Activated naive CD8-positive, alpha-beta T cell treated with anti-CD3 and anti-CD28 coated beads, Interleukin-2, amount 10 ng/mL, durations not matched to agents 7 days and 5 days (primary cell): ENCODE data around the gene ACSL3. TPM values are rescaled to one million over a fixed set of nuclear protein-coding genes. Genes with fewer than 3 reads are reported as not detected.
"Not testable (repeated sequence)": the region's sequence is repeated elsewhere in the genome, so short reads cannot be mapped to it uniquely, and the experiment has no call there.

Experiments
- ATAC-seq: fragments of 150-1000 bp; cut with Tn5 transposase; one replicate; pipeline ENCODE4 v1.10.0; 2021; ENCODE audit warnings: low read depth, moderate library complexity
- POLR2A ChIA-PET: fragments of 350-600 bp; sonication (Branson Sonifier 250); formaldehyde crosslinking; loops from one replicate; lab custom pipeline; 2021; ENCODE audit warnings: antibody characterized with exemption; lab: Charles Lee
- DNase-seq: peaks from one replicate; pipeline ENCODE4 v3.0.0; 2021
- H3K27ac Mint-ChIP-seq: one replicate; pipeline ENCODE4 v1.8.0; 2022; ENCODE audit warnings: mild to moderate bottlenecking, mixed read lengths
- H3K27me3 Mint-ChIP-seq: one replicate; pipeline ENCODE4 v1.8.0; 2022; ENCODE audit warnings: mild to moderate bottlenecking, moderate library complexity, mixed read lengths
- H3K36me3 Mint-ChIP-seq: one replicate; pipeline ENCODE4 v1.8.0; 2021; ENCODE audit warnings: mild to moderate bottlenecking, mixed read lengths
- H3K4me1 Mint-ChIP-seq: one replicate; pipeline ENCODE4 v1.8.0; 2021; ENCODE audit warnings: mixed read lengths
- H3K4me3 Mint-ChIP-seq: one replicate; pipeline ENCODE4 v1.8.0; 2022; ENCODE audit warnings: mild to moderate bottlenecking, moderate library complexity, mixed read lengths
- H3K9me3 Mint-ChIP-seq: one replicate; pipeline ENCODE4 v1.8.0; 2021; ENCODE audit warnings: mixed read lengths
- total RNA-seq, 2 experiments: library from RNA; stranded (reverse); gene quantifications; one replicate each; pipeline ENCODE4 v1.2.3, GENCODE V29; 2021

The ACSL3 gene
- total RNA-seq, 2 experiments from 2014 or later, result 47.7 to 50.9 TPM

GRCh38 chr2:222973237-222973636, 112.4 kb downstream of the ACSL3 start:
- Mint-ChIP-seq H3K36me3 (no peaks in the 10 kb centered on the region), H3K4me1 (no peaks in the 10 kb centered on the region), H3K4me3 (no peak overlapping the region), H3K27ac (no peak overlapping the region), H3K9me3 (no peaks in the 10 kb centered on the region), H3K27me3 (peaks cover 11% of the 10 kb centered on the region)
- DNase-seq (no peak), ATAC-seq (no peak)
- POLR2A ChIA-PET, result no interaction called here

- Mint-ChIP-seq H3K4me3 (no peak overlapping the region), H3K4me1 (no peaks in the 10 kb centered on the region), H3K9me3 (no peaks in the 10 kb centered on the region), H3K36me3 (no peaks in the 10 kb centered on the region), H3K27me3 (peaks cover 8% of the 10 kb centered on the region), H3K27ac (no peak overlapping the region)
- POLR2A ChIA-PET, result no interaction called here
- DNase-seq (no peak), ATAC-seq (no peak)
Observed at GRCh38 chr2:222973733-222974132, 112.9 kb downstream of the ACSL3 start.

- POLR2A ChIA-PET, result no interaction called here
Observed at GRCh38 chr2:222976521-222977061, 115.8 kb downstream of the ACSL3 start.

GRCh38 chr2:222977121-222977520, 116.3 kb downstream of the ACSL3 start:
- H3K9me3 Mint-ChIP-seq, result no peaks in the 10 kb centered on the region
- DNase-seq (no peak), ATAC-seq (no peak)
- H3K4me3 Mint-ChIP-seq, result no peak overlapping the region
- no peaks in the 10 kb centered on the region for H3K36me3 Mint-ChIP-seq
- H3K27ac Mint-ChIP-seq, result no peak overlapping the region
- POLR2A ChIA-PET, result no interaction called here
- H3K4me1 Mint-ChIP-seq, result no peaks in the 10 kb centered on the region
- H3K27me3 Mint-ChIP-seq, result peaks cover 6% of the 10 kb centered on the region

More at GRCh38 chr2:222976521-222977061, 115.8 kb downstream of the ACSL3 start:
- H3K36me3 Mint-ChIP-seq, result no peaks in the 10 kb centered on the region
- H3K4me3 Mint-ChIP-seq, result no peak overlapping the region
- DNase-seq, result no peak
- no peak overlapping the region for H3K27ac Mint-ChIP-seq
- ATAC-seq, result no peak
- no peaks in the 10 kb centered on the region for H3K4me1 Mint-ChIP-seq
- H3K27me3 Mint-ChIP-seq, result peaks cover 6% of the 10 kb centered on the region
- H3K9me3 Mint-ChIP-seq, result no peaks in the 10 kb centered on the region

- DNase-seq (no peak), ATAC-seq (no peak)
- Mint-ChIP-seq H3K36me3 (no peaks in the 10 kb centered on the region), H3K27me3 (peaks cover 6% of the 10 kb centered on the region), H3K4me3 (no peak overlapping the region), H3K4me1 (peaks cover 3% of the 10 kb centered on the region), H3K9me3 (no peaks in the 10 kb centered on the region), H3K27ac (no peak overlapping the region)
- POLR2A ChIA-PET, result no interaction called here
Observed at GRCh38 chr2:222978850-222979249, 118.0 kb downstream of the ACSL3 start.

GRCh38 chr2:222979484-222979883, 118.6 kb downstream of the ACSL3 start:
- Mint-ChIP-seq H3K27me3 (peaks cover 9% of the 10 kb centered on the region), H3K27ac (no peak overlapping the region), H3K9me3 (no peaks in the 10 kb centered on the region), H3K4me3 (no peak overlapping the region), H3K4me1 (peaks cover 3% of the 10 kb centered on the region), H3K36me3 (no peaks in the 10 kb centered on the region)
- POLR2A ChIA-PET, result no interaction called here
- ATAC-seq (no peak), DNase-seq (no peak)

- POLR2A ChIA-PET, result no interaction called here
- Mint-ChIP-seq H3K4me3 (peak overlapping the region; percentile 31), H3K4me1 (peaks cover 3% of the 10 kb centered on the region), H3K27ac (no peak overlapping the region), H3K36me3 (no peaks in the 10 kb centered on the region), H3K27me3 (peaks cover 15% of the 10 kb centered on the region), H3K9me3 (peaks cover 3% of the 10 kb centered on the region)
- no peak for DNase-seq
- ATAC-seq, result no peak
Observed at GRCh38 chr2:222982010-222982908, 121.4 kb downstream of the ACSL3 start.

GRCh38 chr2:222982909-222983265, 122.1 kb downstream of the ACSL3 start:
- peaks cover 3% of the 10 kb centered on the region for H3K9me3 Mint-ChIP-seq
- H3K27ac Mint-ChIP-seq, result no peak overlapping the region
- ATAC-seq (no peak), DNase-seq (no peak)
- POLR2A ChIA-PET, result no interaction called here
- peaks cover 15% of the 10 kb centered on the region for H3K27me3 Mint-ChIP-seq
- peaks cover 3% of the 10 kb centered on the region for H3K4me1 Mint-ChIP-seq
- H3K4me3 Mint-ChIP-seq, result no peak overlapping the region
- no peaks in the 10 kb centered on the region for H3K36me3 Mint-ChIP-seq

- no peaks in the 10 kb centered on the region for H3K36me3 Mint-ChIP-seq
- no peak for DNase-seq
- peaks cover 3% of the 10 kb centered on the region for H3K4me1 Mint-ChIP-seq
- POLR2A ChIA-PET, result no interaction called here
- H3K27me3 Mint-ChIP-seq, result peaks cover 12% of the 10 kb centered on the region
- peaks cover 3% of the 10 kb centered on the region for H3K9me3 Mint-ChIP-seq
- ATAC-seq, result no peak
- H3K4me3 Mint-ChIP-seq, result no peak overlapping the region
- no peak overlapping the region for H3K27ac Mint-ChIP-seq
Observed at GRCh38 chr2:222984908-222985307, 124.1 kb downstream of the ACSL3 start.

- POLR2A ChIA-PET, result no interaction called here
- Mint-ChIP-seq H3K4me3 (no peak overlapping the region), H3K9me3 (peaks cover 3% of the 10 kb centered on the region), H3K36me3 (no peaks in the 10 kb centered on the region), H3K27me3 (peaks cover 12% of the 10 kb centered on the region), H3K4me1 (no peaks in the 10 kb centered on the region), H3K27ac (no peak overlapping the region)
- ATAC-seq (no peak), DNase-seq (no peak)
Observed at GRCh38 chr2:222989431-222989830, 128.6 kb downstream of the ACSL3 start.

GRCh38 chr2:222990206-222990605, 129.4 kb downstream of the ACSL3 start:
- POLR2A ChIA-PET, H3K27me3 Mint-ChIP-seq, H3K4me1 Mint-ChIP-seq, DNase-seq, H3K36me3 Mint-ChIP-seq, H3K9me3 Mint-ChIP-seq, ATAC-seq, H3K27ac Mint-ChIP-seq, H3K4me3 Mint-ChIP-seq: not testable (repeated sequence)

GRCh38 chr2:222992137-222992536, 131.3 kb downstream of the ACSL3 start:
- Mint-ChIP-seq H3K4me3 (no peak overlapping the region), H3K4me1 (no peaks in the 10 kb centered on the region), H3K27me3 (peaks cover 5% of the 10 kb centered on the region), H3K9me3 (no peaks in the 10 kb centered on the region), H3K27ac (no peak overlapping the region), H3K36me3 (no peaks in the 10 kb centered on the region)
- DNase-seq (no peak), ATAC-seq (no peak)
- POLR2A ChIA-PET, result no interaction called here
